ENCODE data around the gene DHRS3. TPM values are rescaled to one million over a fixed set of nuclear protein-coding genes. Genes with fewer than 3 reads are reported as not detected.

The DHRS3 gene
- total and polyA plus RNA-seq, 8 donors, result 47.7 to 98.6 (median 62.0) TPM

DNA sequence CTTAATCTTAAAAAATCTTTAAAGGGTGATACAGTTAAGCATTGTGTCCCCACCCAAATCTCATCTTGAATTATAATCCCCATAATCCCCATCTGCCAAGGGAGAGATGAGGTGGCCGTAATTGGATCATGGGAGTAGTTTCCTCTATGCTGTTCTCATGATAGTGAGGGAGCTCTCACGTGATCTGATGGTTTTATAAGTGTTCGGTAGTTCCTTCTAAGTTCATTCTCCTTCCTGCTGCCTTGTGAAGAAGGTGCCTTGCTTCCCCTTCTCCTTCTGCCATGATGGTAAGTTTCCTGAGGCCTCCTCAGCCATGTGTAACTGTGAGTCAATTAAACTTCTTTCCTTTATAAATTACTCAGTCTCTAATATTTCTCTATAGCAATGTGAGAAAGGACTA is 10.7 kb downstream of the DHRS3 start:
- DNase-seq (no peak), ATAC-seq (no peak), FAIRE-seq (no peak)
- no peaks in the 10 kb centered on the region for H3K9me3 ChIP-seq
- TF ChIP-seq, protein P1, sequence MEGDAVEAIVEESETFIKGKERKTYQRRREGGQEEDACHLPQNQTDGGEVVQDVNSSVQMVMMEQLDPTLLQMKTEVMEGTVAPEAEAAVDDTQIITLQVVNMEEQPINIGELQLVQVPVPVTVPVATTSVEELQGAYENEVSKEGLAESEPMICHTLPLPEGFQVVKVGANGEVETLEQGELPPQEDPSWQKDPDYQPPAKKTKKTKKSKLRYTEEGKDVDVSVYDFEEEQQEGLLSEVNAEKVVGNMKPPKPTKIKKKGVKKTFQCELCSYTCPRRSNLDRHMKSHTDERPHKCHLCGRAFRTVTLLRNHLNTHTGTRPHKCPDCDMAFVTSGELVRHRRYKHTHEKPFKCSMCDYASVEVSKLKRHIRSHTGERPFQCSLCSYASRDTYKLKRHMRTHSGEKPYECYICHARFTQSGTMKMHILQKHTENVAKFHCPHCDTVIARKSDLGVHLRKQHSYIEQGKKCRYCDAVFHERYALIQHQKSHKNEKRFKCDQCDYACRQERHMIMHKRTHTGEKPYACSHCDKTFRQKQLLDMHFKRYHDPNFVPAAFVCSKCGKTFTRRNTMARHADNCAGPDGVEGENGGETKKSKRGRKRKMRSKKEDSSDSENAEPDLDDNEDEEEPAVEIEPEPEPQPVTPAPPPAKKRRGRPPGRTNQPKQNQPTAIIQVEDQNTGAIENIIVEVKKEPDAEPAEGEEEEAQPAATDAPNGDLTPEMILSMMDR (IDR thresholded peaks at IDR 0.05), result no peak
- intact Hi-C loops (cut with DNase I), result no loop called here
- H3K36me3 ChIP-seq, result peaks cover 0 to 5% (median 3%) of the 10 kb centered on the region in 3 donors
- no peaks in the 10 kb centered on the region for H3K27me3 ChIP-seq
- H3K4me1 ChIP-seq, result peaks cover 10 to 37% (median 20%) of the 10 kb centered on the region in 3 donors
- H3K27ac ChIP-seq, result no peak overlapping the region
- no peak overlapping the region for H3K4me3 ChIP-seq
- 88 to 95% methylated on average over 3 of the region's 3 CpGs for WGBS, 2 donors

DNA sequence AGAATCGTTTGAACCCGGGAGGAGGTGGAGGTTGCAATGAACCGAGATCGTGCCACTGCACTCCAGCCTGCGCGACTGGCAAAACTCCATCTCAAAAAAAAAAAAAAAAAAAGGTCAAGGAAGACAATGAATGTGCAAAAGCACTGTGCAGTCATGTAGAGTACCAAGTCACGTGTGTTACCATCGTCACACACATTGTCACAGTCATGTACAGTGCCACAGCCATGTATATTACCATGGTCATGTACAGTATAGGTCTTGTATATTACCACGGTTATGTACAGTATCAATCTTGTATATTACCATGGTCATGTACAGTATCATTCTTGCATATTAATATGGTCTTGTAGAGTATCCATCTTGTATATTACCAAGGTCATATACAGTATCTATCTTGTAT is 13.0 kb downstream of the DHRS3 start:
- DNase-seq (no peak), FAIRE-seq (no peak), ATAC-seq (no peak)
- Histone ChIP-seq H3K27ac (peak overlapping the region in 1 of 4 donors; percentile 51), H3K27me3 (no peaks in the 10 kb centered on the region), H3K9me3 (no peaks in the 10 kb centered on the region), H3K36me3 (no peaks in the 10 kb centered on the region), H3K4me1 (peaks cover 28 to 54% (median 38%) of the 10 kb centered on the region in 3 donors), H3K4me3 (no peak overlapping the region)
- WGBS, 2 donors, result 81 to 83% methylated on average over 9 of the region's 9 CpGs
- TF ChIP-seq, protein P1 (IDR thresholded peaks at IDR 0.05), result no peak
- intact Hi-C loops (cut with DNase I), result no loop called here

DNA sequence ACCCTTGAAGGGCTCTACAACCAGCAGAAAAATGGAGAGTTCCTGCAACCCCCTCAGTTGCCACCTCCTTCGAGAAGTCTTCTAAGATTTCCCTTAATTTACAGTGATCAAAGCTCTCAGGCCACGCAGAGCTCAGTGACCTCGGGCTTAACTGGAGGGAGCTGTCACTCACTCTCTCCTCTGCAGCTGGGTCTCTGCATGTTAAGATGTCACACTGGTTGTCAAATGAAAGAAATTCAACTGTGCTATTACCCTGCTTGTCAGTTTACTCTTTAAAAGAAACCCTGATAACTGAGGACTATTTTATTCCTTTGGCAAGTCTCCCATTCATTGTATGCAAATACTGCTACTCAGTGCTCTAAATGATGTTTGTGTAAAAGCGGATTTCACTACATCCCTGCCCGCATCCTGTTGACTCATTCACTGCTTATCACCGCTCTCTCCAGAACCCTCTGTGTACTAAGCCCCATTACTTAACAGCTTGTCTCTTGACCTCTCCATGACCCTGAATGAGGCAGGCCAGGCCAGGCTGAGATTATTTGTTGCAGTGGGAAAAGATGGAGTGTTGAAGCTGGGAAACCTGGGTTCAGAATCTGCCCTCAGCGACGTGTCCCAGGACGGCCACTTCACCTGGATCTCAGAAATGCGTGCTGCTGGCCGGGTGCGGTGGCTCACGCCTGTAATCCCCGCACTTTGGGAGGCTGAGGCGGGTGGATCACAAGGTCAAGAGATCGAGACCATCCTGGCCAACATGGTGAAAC is 13.7 kb downstream of the DHRS3 start:
- Histone ChIP-seq H3K27ac (peak overlapping the region in 1 of 4 donors; percentile 51), H3K9me3 (no peaks in the 10 kb centered on the region), H3K27me3 (no peaks in the 10 kb centered on the region), H3K4me1 (peaks cover 34 to 57% (median 40%) of the 10 kb centered on the region in 3 donors), H3K36me3 (no peaks in the 10 kb centered on the region), H3K4me3 (no peak overlapping the region)
- intact Hi-C loops (cut with DNase I), result no loop called here
- FAIRE-seq, result no peak
- TF ChIP-seq, protein P1 (IDR thresholded peaks at IDR 0.05), result no peak
- ATAC-seq, result peak in 3 of 4 donors; percentile 65 to 73 (median 67)
- WGBS, 2 donors, result 53 to 56% methylated on average over 15 to 16 of the region's 16 CpGs
- peak in 2 of 6 donors; percentile 22 to 43 for DNase-seq

DNA sequence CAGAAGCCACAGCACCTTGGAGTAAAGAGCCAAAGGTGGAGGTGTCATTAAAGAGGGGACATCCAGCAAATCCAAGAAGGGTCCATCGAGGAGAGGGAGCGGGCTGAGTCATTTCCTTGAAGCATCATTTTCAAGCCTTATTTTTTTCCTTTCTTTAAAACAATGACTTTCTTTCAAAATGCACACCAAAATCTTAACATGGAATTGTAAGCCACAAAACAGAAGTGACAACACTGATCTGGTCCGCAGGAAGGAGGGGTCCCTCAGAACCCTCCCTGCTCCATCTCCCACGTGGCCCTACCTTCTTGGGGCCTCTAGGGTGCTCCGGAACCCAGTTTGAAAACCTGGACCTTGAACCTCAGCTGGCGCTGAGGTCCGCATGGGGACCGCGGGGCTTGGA is 14.8 kb downstream of the DHRS3 start:
- Histone ChIP-seq H3K4me1 (peaks cover 34 to 62% (median 37%) of the 10 kb centered on the region in 3 donors), H3K27ac (no peak overlapping the region), H3K4me3 (no peak overlapping the region), H3K36me3 (no peaks in the 10 kb centered on the region), H3K9me3 (no peaks in the 10 kb centered on the region), H3K27me3 (no peaks in the 10 kb centered on the region)
- intact Hi-C loops (cut with DNase I), result no loop called here
- no peak for ATAC-seq
- TF ChIP-seq, protein P1 (IDR thresholded peaks at IDR 0.05), result no peak
- no peak for FAIRE-seq
- peak in 1 of 6 donors; percentile 28 for DNase-seq
- WGBS, 2 donors, result 71 to 72% methylated on average over 9 of the region's 9 CpGs

DNA sequence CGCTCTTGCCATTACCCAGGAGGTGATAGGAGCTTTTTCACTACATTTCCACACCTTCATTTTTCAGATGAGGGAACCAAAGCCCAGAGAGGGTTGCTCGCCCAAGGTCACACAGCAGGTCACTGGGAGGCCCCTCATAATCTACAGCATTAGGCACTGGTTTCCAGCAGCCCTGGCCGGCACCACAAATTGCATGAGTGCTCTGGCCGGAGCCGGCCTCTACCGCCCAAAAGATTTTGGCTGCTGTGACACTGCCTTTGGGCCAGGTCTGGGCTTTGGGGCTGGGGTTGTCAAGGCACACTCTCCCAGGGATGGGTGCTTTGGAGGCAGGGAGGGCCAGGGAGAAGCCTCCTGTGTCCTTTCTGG is 15.4 kb downstream of the DHRS3 start:
- intact Hi-C loops (cut with DNase I), result no loop called here

More for the DNA sequence above, 15.4 kb downstream of the DHRS3 start:
- no peak overlapping the region for H3K4me3 ChIP-seq
- ATAC-seq (no peak), FAIRE-seq (no peak), DNase-seq (no peak)
- H3K27ac ChIP-seq, result peak overlapping the region in 1 of 4 donors; percentile 28
- H3K9me3 ChIP-seq, result no peaks in the 10 kb centered on the region
- TF ChIP-seq, protein P1 (IDR thresholded peaks at IDR 0.05), result no peak
- peaks cover 34 to 68% (median 42%) of the 10 kb centered on the region in 3 donors for H3K4me1 ChIP-seq
- H3K36me3 ChIP-seq, result no peaks in the 10 kb centered on the region
- no peaks in the 10 kb centered on the region for H3K27me3 ChIP-seq
- WGBS, 2 donors, result 77 to 79% methylated on average over 6 of the region's 6 CpGs
